GM20000 (cell line): ENCODE results near the gene NDE1.

Experiments
- DNase-seq: peaks from one replicate; pipeline ENCODE4 v3.0.0; 2012; ENCODE audit warnings: low spot score
- TF ChIP-seq, protein P1 (sequence below): IDR thresholded peaks from 2 replicates; pipeline ENCODE4 v1.5.1; 2012; ENCODE audit warnings: mild to moderate bottlenecking, control low read depth; ENCODE audit errors: extremely low read depth, missing control alignments

The NDE1 gene

DNA sequence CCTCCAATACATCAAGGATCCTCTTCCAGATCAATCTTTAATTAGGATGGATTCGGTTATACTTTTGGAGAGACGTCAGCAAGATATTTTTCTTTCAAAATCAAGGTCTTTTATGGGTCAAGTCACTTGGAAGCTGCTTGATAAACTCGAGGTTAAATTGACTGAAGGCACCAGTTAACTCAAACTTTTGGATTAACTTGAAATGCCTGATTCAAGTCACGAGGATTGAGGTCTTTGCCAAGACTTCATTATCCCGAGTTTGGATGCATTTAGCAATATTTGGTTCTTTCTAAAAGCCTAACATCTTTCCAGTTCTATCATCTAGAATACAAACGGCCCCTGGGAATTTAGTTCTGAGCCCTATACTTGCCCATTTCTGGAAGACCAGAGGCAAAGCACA, 123.9 kb downstream of the NDE1 start:
- no peak for DNase-seq
- TF ChIP-seq, protein P1, sequence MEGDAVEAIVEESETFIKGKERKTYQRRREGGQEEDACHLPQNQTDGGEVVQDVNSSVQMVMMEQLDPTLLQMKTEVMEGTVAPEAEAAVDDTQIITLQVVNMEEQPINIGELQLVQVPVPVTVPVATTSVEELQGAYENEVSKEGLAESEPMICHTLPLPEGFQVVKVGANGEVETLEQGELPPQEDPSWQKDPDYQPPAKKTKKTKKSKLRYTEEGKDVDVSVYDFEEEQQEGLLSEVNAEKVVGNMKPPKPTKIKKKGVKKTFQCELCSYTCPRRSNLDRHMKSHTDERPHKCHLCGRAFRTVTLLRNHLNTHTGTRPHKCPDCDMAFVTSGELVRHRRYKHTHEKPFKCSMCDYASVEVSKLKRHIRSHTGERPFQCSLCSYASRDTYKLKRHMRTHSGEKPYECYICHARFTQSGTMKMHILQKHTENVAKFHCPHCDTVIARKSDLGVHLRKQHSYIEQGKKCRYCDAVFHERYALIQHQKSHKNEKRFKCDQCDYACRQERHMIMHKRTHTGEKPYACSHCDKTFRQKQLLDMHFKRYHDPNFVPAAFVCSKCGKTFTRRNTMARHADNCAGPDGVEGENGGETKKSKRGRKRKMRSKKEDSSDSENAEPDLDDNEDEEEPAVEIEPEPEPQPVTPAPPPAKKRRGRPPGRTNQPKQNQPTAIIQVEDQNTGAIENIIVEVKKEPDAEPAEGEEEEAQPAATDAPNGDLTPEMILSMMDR, result no peak

DNA sequence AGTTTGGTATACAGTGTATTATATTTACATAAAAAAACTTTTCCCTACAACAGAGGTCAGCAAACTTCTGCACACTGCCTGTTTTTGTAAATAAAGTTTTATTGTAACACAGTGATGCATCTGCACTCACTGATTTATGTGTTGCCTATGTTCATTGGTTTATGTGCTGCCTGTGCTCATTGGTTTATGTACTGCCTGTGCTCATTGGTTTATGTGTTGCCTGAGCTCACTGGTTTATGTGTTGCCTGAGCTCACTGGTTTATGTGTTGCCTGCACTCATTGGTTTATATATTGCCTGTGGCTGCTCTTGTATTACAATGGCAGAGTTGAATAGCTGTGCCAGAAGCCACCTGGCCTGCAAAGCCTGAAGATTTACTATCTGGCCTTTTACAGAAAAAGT, 125.2 kb downstream of the NDE1 start:
- TF ChIP-seq, protein P1, result no peak
- DNase-seq, result no peak

DNA sequence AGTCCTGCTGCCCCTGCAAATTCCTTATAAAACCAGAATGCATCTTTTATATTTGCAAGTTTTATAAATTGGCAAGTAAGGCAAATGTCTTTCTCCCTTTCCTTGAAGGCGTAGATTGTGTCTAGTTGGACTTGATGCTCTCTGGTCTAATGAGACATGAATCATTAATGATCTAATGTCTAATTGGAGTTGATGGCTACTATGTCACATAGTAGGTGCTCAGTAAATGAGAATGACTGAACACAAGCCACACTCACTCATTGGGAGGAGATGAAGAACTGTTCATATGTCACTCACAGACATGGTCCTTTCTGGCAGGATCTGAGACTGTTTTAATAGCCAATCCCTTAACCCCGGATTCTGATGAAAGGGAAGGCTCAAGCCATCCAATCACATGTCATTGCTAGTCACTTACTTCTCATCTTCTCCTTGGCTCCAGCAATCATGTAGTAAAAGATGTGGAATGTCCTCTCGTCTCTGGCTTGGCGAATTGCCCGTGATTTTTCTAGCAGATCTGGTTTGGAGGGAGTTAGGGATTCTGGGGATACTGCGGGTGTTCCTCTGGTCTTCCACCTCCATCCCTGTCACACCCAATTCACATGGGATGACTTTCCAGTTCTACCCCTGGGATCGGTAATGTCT, 125.7 kb downstream of the NDE1 start:
- TF ChIP-seq, protein P1, result no peak
- DNase-seq, result no peak
